IMR-90 (cell line): Measurements from ENCODE around the gene ITGB5. TPM values are rescaled to one million over a fixed set of nuclear protein-coding genes. Genes with fewer than 3 reads are reported as not detected.

Experiments used
- ATAC-seq: fragments of 200-7000 bp; cut with Tn5 transposase; 2 replicates; pipeline ENCODE4 v1.9.1; 2020; ENCODE audit warnings: low read depth, mild to moderate bottlenecking, moderate library complexity
- BruUV-seq: library from RNA; stranded (reverse); fragments of 400-500 nt; replicated peaks from 2 replicates; lab custom pipeline; 2021; lab: Mats Ljungman, UMichigan
- CTCF ChIA-PET: fragments of 300-600 bp; formaldehyde crosslinking; extraction: SDS; loops from one replicate; lab custom pipeline; 2021; ENCODE audit warnings: antibody characterized with exemption; lab: Yijun Ruan, JAX
- POLR2A ChIA-PET: fragments of 300-600 bp; sonication (Branson Sonifier 250); formaldehyde crosslinking; loops from one replicate; lab custom pipeline; 2022; ENCODE audit warnings: antibody characterized with exemption; ENCODE audit not compliant: unreplicated experiment; lab: Charles Lee
- DNase-seq: peaks from one replicate; pipeline ENCODE4 v3.0.0; 2013
- H2AFZ ChIP-seq: replicated peaks from 2 replicates; pipeline ENCODE3; 2013; ENCODE audit warnings: low read length, mild to moderate bottlenecking; ENCODE audit not compliant: poor library complexity
- H2AK5ac ChIP-seq: 2 replicates; pipeline ENCODE4 v1.6.1; 2013; ENCODE audit warnings: low read depth, low read length, inconsistent platforms
- H2AK9ac ChIP-seq: replicated peaks from 2 replicates; pipeline ENCODE3; 2013; ENCODE audit warnings: mild to moderate bottlenecking, low read depth, low read length, moderate library complexity; ENCODE audit not compliant: poor library complexity
- H2BK120ac ChIP-seq: 2 replicates; pipeline ENCODE4 v1.6.1; 2013; ENCODE audit warnings: low read depth, low read length, inconsistent platforms
- H2BK15ac ChIP-seq: 3 replicates; pipeline ENCODE4 v1.6.1; 2013; ENCODE audit warnings: low read depth, low read length, inconsistent platforms
- H2BK20ac ChIP-seq: 2 replicates; pipeline ENCODE4 v1.6.1; 2013; ENCODE audit warnings: low read depth, mild to moderate bottlenecking, inconsistent platforms, low read length, moderate library complexity
- H2BK5ac ChIP-seq: 2 replicates; pipeline ENCODE4 v1.6.1; 2013; ENCODE audit warnings: mild to moderate bottlenecking, low read depth, low read length, inconsistent platforms; ENCODE audit not compliant: poor library complexity, severe bottlenecking
- H3K14ac ChIP-seq: replicated peaks from 2 replicates; pipeline ENCODE4 v1.6.1; 2013; ENCODE audit warnings: low read depth, low read length, inconsistent platforms
- H3K18ac ChIP-seq: 2 replicates; pipeline ENCODE4 v1.6.1; 2013; ENCODE audit warnings: low read depth, low read length, control low read depth
- H3K23ac ChIP-seq: 2 replicates; pipeline ENCODE4 v1.6.1; 2013; ENCODE audit warnings: low read depth, low read length, inconsistent platforms
- H3K27ac ChIP-seq: 2 replicates; pipeline ENCODE4 v1.5.1; 2013; ENCODE audit warnings: mild to moderate bottlenecking, control low read depth, low read length; ENCODE audit not compliant: insufficient read depth
- H3K27me3 ChIP-seq: 2 replicates; pipeline ENCODE4 v1.6.1; 2013; ENCODE audit warnings: low read length; ENCODE audit not compliant: control insufficient read depth, insufficient read depth
- H3K36me3 ChIP-seq: 2 replicates; pipeline ENCODE4 v1.6.1; 2013; ENCODE audit warnings: low read length, mixed read lengths; ENCODE audit not compliant: control insufficient read depth, insufficient read depth
- H3K4ac ChIP-seq: 2 replicates; pipeline ENCODE4 v1.6.1; 2013; ENCODE audit warnings: low read depth, low read length, inconsistent platforms
- H3K4me1 ChIP-seq: 2 replicates; pipeline ENCODE4 v1.6.1; 2013; ENCODE audit warnings: low read length, mixed read lengths; ENCODE audit not compliant: control insufficient read depth, insufficient read depth
- H3K4me2 ChIP-seq: 2 replicates; pipeline ENCODE4 v1.6.1; 2013; ENCODE audit warnings: low read depth, mild to moderate bottlenecking, control low read depth, low read length, moderate library complexity
- H3K4me3 ChIP-seq: 2 replicates; pipeline ENCODE4 v1.5.1; 2013; ENCODE audit warnings: low read depth, mild to moderate bottlenecking, control low read depth, low read length, moderate library complexity; ENCODE audit not compliant: insufficient read depth
- H3K56ac ChIP-seq: 2 replicates; pipeline ENCODE4 v1.6.1; 2013; ENCODE audit warnings: low read length, inconsistent platforms; ENCODE audit not compliant: insufficient read depth; ENCODE audit errors: extremely low read depth
- H3K79me1 ChIP-seq, 2 experiments: 2 replicates each; pipeline ENCODE4 v1.6.1; 2013; ENCODE audit warnings: low read length in 2 of 2, inconsistent platforms in 1 of 2, low read depth in 1 of 2
- H3K9ac ChIP-seq: 2 replicates; pipeline ENCODE4 v1.6.1; 2013; ENCODE audit warnings: low read depth, low read length, control low read depth
- H3K9me1 ChIP-seq: 2 replicates; pipeline ENCODE4 v1.6.1; 2013; ENCODE audit warnings: low read length, inconsistent platforms; ENCODE audit not compliant: insufficient read depth
- H3K9me3 ChIP-seq: 2 replicates; pipeline ENCODE4 v1.6.1; 2013; ENCODE audit warnings: low read length; ENCODE audit not compliant: control insufficient read depth, insufficient read depth
- H4K20me1 ChIP-seq: 2 replicates; pipeline ENCODE4 v1.6.1; 2013; ENCODE audit warnings: low read length, inconsistent platforms; ENCODE audit not compliant: insufficient read depth
- H4K5ac ChIP-seq: 2 replicates; pipeline ENCODE4 v1.6.1; 2013; ENCODE audit warnings: mild to moderate bottlenecking, low read depth, low read length, control low read depth
- H4K8ac ChIP-seq, 2 experiments: 2 replicates each; pipeline ENCODE4 v1.6.1; 2013; ENCODE audit warnings: low read depth in 2 of 2, low read length in 2 of 2, control low read depth in 1 of 2, inconsistent platforms in 1 of 2
- H4K91ac ChIP-seq: 2 replicates; pipeline ENCODE4 v1.6.1; 2013; ENCODE audit warnings: low read depth, low read length, inconsistent platforms; ENCODE audit not compliant: insufficient read depth
- BHLHE40 ChIP-seq: fragments of 150-350 bp; IDR thresholded peaks from 2 replicates; pipeline ENCODE4 v1.6.1; 2016; ENCODE audit warnings: mild to moderate bottlenecking, low read depth, low read length
- CEBPB ChIP-seq: IDR thresholded peaks from 2 replicates; pipeline ENCODE4 v1.6.1; 2012; ENCODE audit warnings: low read depth, low read length, improper control_type of control experiment
- CHD1 ChIP-seq: IDR thresholded peaks from 2 replicates; pipeline ENCODE4 v1.6.1; 2012; ENCODE audit warnings: low read depth, low read length, improper control_type of control experiment
- CTCF ChIP-seq: conservative IDR thresholded peaks from 2 replicates; pipeline ENCODE4 v1.5.1; 2012; ENCODE audit warnings: mild to moderate bottlenecking, low read depth, low read length, improper control_type of control experiment
- ELK1 ChIP-seq: fragments of 150-350 bp; IDR thresholded peaks from 2 replicates; pipeline ENCODE4 v1.6.1; 2016; ENCODE audit warnings: low read depth, mild to moderate bottlenecking, low read length, moderate library complexity, borderline replicate concordance
- FOS ChIP-seq: fragments of 150-350 bp; IDR thresholded peaks from 2 replicates; pipeline ENCODE4 v1.6.1; 2016; ENCODE audit warnings: low read depth, low read length
- MAFK ChIP-seq: IDR thresholded peaks from 2 replicates; pipeline ENCODE4 v1.6.1; 2012; ENCODE audit warnings: low read depth, low read length, improper control_type of control experiment
- MAZ ChIP-seq: IDR thresholded peaks from 2 replicates; pipeline ENCODE4 v1.6.1; 2012; ENCODE audit warnings: low read depth, mild to moderate bottlenecking, low read length, improper control_type of control experiment, moderate library complexity, borderline replicate concordance
- MXI1 ChIP-seq: IDR thresholded peaks from 2 replicates; pipeline ENCODE4 v1.6.1; 2012; ENCODE audit warnings: low read depth, mild to moderate bottlenecking, low read length, moderate library complexity, borderline replicate concordance
- NFE2L2 ChIP-seq: fragments of 150-350 bp; IDR thresholded peaks from 2 replicates; pipeline ENCODE4 v1.6.1; 2016; ENCODE audit warnings: low read depth, mild to moderate bottlenecking, low read length
- POLR2A ChIP-seq: IDR thresholded peaks from 2 replicates; pipeline ENCODE4 v1.6.1; 2012; ENCODE audit warnings: mild to moderate bottlenecking, low read depth, low read length
- RAD21 ChIP-seq: IDR thresholded peaks from 2 replicates; pipeline ENCODE4 v1.6.1; 2012; ENCODE audit warnings: low read length, improper control_type of control experiment
- RCOR1 ChIP-seq: IDR thresholded peaks from 2 replicates; pipeline ENCODE4 v1.6.1; 2012; ENCODE audit warnings: mild to moderate bottlenecking, low read length, improper control_type of control experiment; ENCODE audit not compliant: insufficient replicate concordance
- RFX5 ChIP-seq: IDR thresholded peaks from 2 replicates; pipeline ENCODE4 v1.8.0; 2012; ENCODE audit warnings: low read depth, mild to moderate bottlenecking, low read length, moderate library complexity
- SMC3 ChIP-seq: fragments of 150-350 bp; IDR thresholded peaks from 2 replicates; pipeline ENCODE4 v1.6.1; 2016; ENCODE audit warnings: low read depth, mild to moderate bottlenecking, antibody characterized with exemption, low read length, moderate library complexity
- WGBS, 2 experiments: methylation state at CpG; one replicate each; pipeline versions ENCODE4 v1.1.5 to v1.1.7; 2013; ENCODE audit warnings: missing lambda C conversion rate in 2 of 2; ENCODE audit not compliant: insufficient read length in 1 of 2; ENCODE audit errors: extremely low coverage in 2 of 2; 5-methylcytosine and 5-hydroxymethylcytosine counted together
- dilution Hi-C: fragments of 300-500 bp; cut with HindIII; formaldehyde crosslinking; loops from one replicate; pipeline ENCODE4 v1.14.3; 2018; ENCODE audit warnings: low sequenced_read_pairs; ENCODE audit not compliant: unreplicated experiment
- in situ Hi-C: fragments of 300-500 bp; cut with MboI; formaldehyde crosslinking; loops from 3 replicates; pipeline ENCODE4 v1.14.3; 2019; ENCODE audit warnings: low sequenced_read_pairs, inconsistent platforms, mixed read lengths
- intact Hi-C: fragments of 100-400 bp; cut with micrococcal nuclease; formaldehyde crosslinking; loops from 2 replicates; pipeline ENCODE4 v1.10.0; 2022
- polyA plus RNA-seq, 3 experiments: library from polyadenylated mRNA; depleted of rRNA; stranded (reverse); fragments of >200 nt; gene quantifications; 2 replicates each; pipeline ENCODE4 v1.2.3, GENCODE V29; 2012; ENCODE audit warnings: low replicate concordance in 1 of 3
- total RNA-seq: library from RNA; depleted of rRNA; stranded (reverse); fragments of >200 nt; gene quantifications from 2 replicates; pipeline ENCODE4 v1.2.3, GENCODE V29; 2012
- TF ChIP-seq, protein P1 (sequence below): fragments of 150-350 bp; IDR thresholded peaks from 2 replicates; pipeline ENCODE4 v1.6.1; 2017; ENCODE audit warnings: mild to moderate bottlenecking, antibody characterized with exemption, low read length, low read depth

The ITGB5 gene
- total and polyA plus RNA-seq, 2 of the 4 experiments (the other 2 are of a cell fraction): 85.0 to 101 TPM

DNA sequence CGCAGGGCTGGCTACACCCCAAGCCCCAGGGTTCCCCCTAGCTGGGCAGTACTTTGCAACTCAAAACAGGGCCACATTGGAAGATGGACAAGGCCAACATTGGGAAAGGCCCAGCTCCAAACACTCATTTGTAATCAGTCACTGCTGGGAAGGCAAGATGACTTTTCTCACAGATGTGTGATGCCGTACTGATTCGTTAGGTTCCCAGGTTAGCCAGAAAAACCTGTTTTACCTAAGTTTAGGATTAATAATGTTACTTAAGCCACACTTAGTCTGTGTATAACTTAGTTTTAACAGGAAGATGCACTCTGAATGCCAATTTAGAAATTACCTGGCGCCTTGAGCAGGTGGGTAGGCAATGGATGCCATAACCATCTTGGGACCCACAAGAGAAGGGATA is 71.0 kb downstream of the ITGB5 start:
- no peak overlapping the region for H3K4me3 ChIP-seq
- peaks cover 8 to 47% of the 10 kb centered on the region in 2 experiments for H3K79me1 ChIP-seq
- peaks cover 21% of the 10 kb centered on the region; the same call in 1 of the 2 replicates for H4K20me1 ChIP-seq
- 100% methylated on average over 1 of the region's 4 CpGs; no CpG with 5 or more reads in 1 of the 2 experiments for WGBS, 2 experiments
- H3K9ac ChIP-seq: no peak overlapping the region
- no peak for TF ChIP-seq MAZ
- TF ChIP-seq CHD1: no peak
- no peak for TF ChIP-seq SMC3
- TF ChIP-seq FOS: no peak
- no peak for TF ChIP-seq RFX5
- TF ChIP-seq BHLHE40: no peak
- TF ChIP-seq, protein P1, sequence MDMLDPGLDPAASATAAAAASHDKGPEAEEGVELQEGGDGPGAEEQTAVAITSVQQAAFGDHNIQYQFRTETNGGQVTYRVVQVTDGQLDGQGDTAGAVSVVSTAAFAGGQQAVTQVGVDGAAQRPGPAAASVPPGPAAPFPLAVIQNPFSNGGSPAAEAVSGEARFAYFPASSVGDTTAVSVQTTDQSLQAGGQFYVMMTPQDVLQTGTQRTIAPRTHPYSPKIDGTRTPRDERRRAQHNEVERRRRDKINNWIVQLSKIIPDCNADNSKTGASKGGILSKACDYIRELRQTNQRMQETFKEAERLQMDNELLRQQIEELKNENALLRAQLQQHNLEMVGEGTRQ: no peak
- no peak for TF ChIP-seq CTCF
- TF ChIP-seq POLR2A: no peak
- no peak for TF ChIP-seq RAD21
- no peak for TF ChIP-seq NFE2L2
- no peak for TF ChIP-seq CEBPB
- TF ChIP-seq RCOR1: no peak
- TF ChIP-seq ELK1: no peak
- no peak for TF ChIP-seq MAFK
- TF ChIP-seq MXI1: no peak
- no peak overlapping the region for H3K18ac ChIP-seq
- H4K8ac ChIP-seq: no peak overlapping the region
- H3K27me3 ChIP-seq: no peaks in the 10 kb centered on the region
- H3K27ac ChIP-seq: no peak overlapping the region
- no peak overlapping the region; the same call in 1 of the 2 replicates for H4K91ac ChIP-seq
- no peak overlapping the region for H2BK5ac ChIP-seq
- H3K4me1 ChIP-seq: peaks cover 32% of the 10 kb centered on the region
- intact Hi-C loops (no loop called here), in situ Hi-C loops (no loop called here), dilution Hi-C loops (no loop called here)
- BruUV-seq: no TSS peak
- H3K9me1 ChIP-seq: peaks cover 42% of the 10 kb centered on the region
- ChIA-PET POLR2A (no interaction called here), CTCF (no interaction called here)
- H2AK5ac ChIP-seq: peak overlapping the region; percentile 19; the same call in 1 of the 2 replicates
- DNase-seq (no peak), ATAC-seq (no peak)
- no peak overlapping the region for H2BK20ac ChIP-seq
- H2BK120ac ChIP-seq: no peak overlapping the region
- no peaks in the 10 kb centered on the region for H3K9me3 ChIP-seq
- no peak overlapping the region for H2AFZ ChIP-seq
- H3K4me2 ChIP-seq: no peak overlapping the region
- H3K4ac ChIP-seq: no peak overlapping the region
- no peak overlapping the region for H3K14ac ChIP-seq
- H2BK15ac ChIP-seq: no peak overlapping the region; the same call in 2 of the 3 replicates
- no peak overlapping the region for H4K5ac ChIP-seq
- no peak overlapping the region for H2AK9ac ChIP-seq
- H3K36me3 ChIP-seq: peaks cover 26% of the 10 kb centered on the region
- H3K23ac ChIP-seq: no peak overlapping the region
- H3K56ac ChIP-seq: no peak overlapping the region
